NK-92 (cell line): ENCODE results near the gene ATG13.
"Not testable (repeated sequence)": the region's sequence is repeated elsewhere in the genome, so short reads cannot be mapped to it uniquely, and the experiment has no call there.

Source experiments
- DNase-seq: peaks from one replicate; lab custom pipeline; 2025; ENCODE audit not compliant: unreplicated experiment; lab: John Stamatoyannopoulos, UW

Gene ATG13

GRCh38 chr11:46617134-46617971, at the start of gene ATG13, which contains the start of gene HARBI1:
TSS of gene ATG13 (plus strand) at chr11:46617553. CDS start at chr11:46644292, 26,739 bp downstream.
TSS of gene HARBI1 (minus strand) at chr11:46617227. CDS start at chr11:46616237, 990 bp downstream.
- peak; percentile 31 for DNase-seq

GRCh38 chr11:46570790-46571398, 46.5 kb upstream of the ATG13 start:
- DNase-seq, result no peak

GRCh38 chr11:46574656-46575055, 42.7 kb upstream of the ATG13 start:
- DNase-seq, result no peak

GRCh38 chr11:46577058-46577457, 40.3 kb upstream of the ATG13 start:
- no peak for DNase-seq

GRCh38 chr11:46582588-46582987, 34.8 kb upstream of the ATG13 start:
- DNase-seq, result no peak

GRCh38 chr11:46583513-46583912, 33.8 kb upstream of the ATG13 start:
- not testable (repeated sequence) for DNase-seq

GRCh38 chr11:46588131-46588530, 29.2 kb upstream of the ATG13 start:
- no peak for DNase-seq

GRCh38 chr11:46588915-46589314, 28.4 kb upstream of the ATG13 start:
- no peak for DNase-seq

- DNase-seq, result no peak
Observed at GRCh38 chr11:46590740-46591605, 26.4 kb upstream of the ATG13 start.

- DNase-seq, result no peak
Observed at GRCh38 chr11:46593550-46594373, 23.6 kb upstream of the ATG13 start, which contains the start of gene AMBRA1. TSS of gene AMBRA1 (minus strand) at chr11:46594023. CDS start at chr11:46548380, 45,643 bp downstream.

- no peak for DNase-seq
Observed at GRCh38 chr11:46594374-46594700, 23.0 kb upstream of the ATG13 start.

- no peak for DNase-seq
Observed at GRCh38 chr11:46594785-46595184, 22.6 kb upstream of the ATG13 start.

GRCh38 chr11:46597155-46597554, 20.2 kb upstream of the ATG13 start:
- DNase-seq, result no peak

- no peak for DNase-seq
Observed at GRCh38 chr11:46597609-46598219, 19.6 kb upstream of the ATG13 start.

GRCh38 chr11:46599340-46600193, 17.8 kb upstream of the ATG13 start:
- DNase-seq, result no peak

- no peak for DNase-seq
Observed at GRCh38 chr11:46600194-46600960, 17.0 kb upstream of the ATG13 start.

GRCh38 chr11:46601129-46601528, 16.2 kb upstream of the ATG13 start:
- no peak for DNase-seq

- no peak for DNase-seq
Observed at GRCh38 chr11:46603704-46604308, 13.5 kb upstream of the ATG13 start.
